Astrocyte of the hippocampus (primary cell): Measurements from ENCODE around the gene CCDC97.
"Not testable (repeated sequence)": the region's sequence is repeated elsewhere in the genome, so short reads cannot be mapped to it uniquely, and the experiment has no call there.

Experiments used
- DNase-seq: peaks from one replicate; pipeline ENCODE4 v3.0.0; 2011; ENCODE audit warnings: low read depth, low spot score

CCDC97 gene

GRCh38 chr19:41363753-41364523 lies 54.0 kb downstream of the CCDC97 start, which contains the start of gene B9D2:
Gene B9D2, minus strand, starts transcription at chr19:41364149. Its CDS starts 630 bp downstream, at chr19:41363519.
- DNase-seq: peak; percentile 99

DNA sequence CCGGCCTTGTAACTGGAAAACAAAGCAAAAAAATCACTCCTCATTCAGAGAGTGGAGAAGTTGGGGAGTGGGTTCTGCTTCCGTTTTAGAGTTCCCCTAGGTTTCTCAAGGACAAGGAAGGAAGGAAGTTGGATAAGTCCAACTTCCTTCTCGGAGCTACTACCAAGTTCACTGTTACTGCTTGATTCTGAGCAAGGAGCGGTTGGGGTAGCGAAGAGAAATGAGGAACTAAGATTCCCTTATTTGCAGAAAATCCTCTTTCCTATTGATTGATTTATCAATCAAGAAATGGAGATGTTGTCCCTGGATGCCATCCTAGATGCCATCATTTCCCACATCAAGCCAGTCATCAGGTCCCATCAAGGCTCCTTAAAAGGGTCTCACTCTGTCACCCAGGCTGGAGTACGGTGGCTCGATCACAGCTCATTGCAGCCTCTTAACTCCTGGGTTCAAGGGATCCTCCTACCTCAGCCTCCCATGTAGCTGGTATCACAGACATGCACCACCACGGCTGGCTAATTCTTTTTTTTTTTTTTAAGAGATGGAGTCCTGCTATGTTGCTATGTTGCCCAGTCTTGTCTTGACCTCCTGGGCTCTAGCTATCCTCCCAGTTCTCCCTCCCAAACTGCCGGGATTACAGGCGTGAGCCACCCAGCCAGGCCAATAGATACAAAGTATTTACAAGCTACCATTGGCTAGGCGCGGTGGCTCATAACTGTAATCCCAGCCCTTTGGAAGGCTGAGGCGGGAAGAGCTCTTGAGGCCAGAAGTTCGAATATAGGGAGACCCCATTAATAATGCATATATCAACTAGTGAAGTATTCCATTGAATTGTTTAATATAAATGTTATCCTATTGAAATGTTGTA lies 54.8 kb downstream of the CCDC97 start:
- DNase-seq: no peak

DNA sequence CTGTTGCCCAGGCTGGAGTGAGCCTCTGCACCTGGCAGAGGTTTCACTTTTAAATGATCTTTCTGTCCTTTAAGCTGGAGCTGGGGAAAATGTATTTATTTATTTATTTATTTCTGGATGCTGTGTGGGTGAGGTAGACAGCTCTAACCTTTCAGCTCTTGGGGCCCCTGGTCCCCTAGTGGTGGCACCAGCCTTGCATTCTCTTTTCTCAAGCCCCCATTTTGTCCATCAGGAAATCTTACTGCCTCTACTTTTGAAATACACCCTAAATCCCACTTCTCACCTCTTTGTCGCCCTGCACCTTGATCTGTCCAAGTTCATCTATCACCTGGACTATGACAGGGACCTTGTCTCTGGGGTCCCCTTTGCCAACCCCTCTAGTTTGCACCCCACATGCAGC lies 56.1 kb downstream of the CCDC97 start:
- no peak for DNase-seq

DNA sequence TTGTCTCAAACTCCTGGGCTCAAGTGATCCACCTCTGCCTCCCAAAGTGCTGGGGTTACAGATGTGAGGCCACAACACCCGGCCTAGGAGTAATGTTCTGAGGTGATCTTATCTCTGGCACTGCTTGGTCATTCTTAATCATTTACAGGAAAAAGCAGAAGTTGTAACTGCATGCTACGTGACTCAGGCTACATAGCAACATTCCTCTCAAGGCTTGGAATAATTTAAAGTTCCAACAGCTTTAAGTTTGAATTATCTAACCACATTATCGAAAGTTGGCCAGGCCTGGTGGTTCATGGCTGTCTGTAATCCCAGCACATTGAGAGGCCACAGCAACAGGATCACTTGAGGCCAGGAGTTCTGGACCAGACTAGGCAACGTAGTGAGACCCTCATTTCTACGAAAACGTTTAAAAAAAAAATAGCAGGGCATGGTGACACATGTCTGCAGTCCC lies 57.9 kb downstream of the CCDC97 start:
- peak; percentile 90 for DNase-seq

DNA sequence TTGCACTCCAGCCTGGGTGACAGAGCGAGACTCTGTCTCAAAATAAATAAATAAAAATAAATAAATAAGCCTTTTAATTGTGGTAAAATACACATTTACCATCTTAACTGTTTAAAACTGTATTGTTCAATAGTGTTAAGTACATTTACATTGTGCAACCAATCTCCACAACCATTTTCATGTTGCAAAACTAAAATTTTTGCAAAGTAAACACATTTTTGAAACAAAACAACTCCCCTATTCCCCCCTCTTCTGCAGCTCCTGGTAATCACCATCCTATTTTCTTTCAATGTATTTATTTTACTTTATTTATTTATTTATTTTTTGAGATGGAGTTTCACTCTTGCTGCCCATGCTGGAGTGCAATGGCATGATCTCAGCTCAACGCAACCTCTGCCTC lies 59.8 kb downstream of the CCDC97 start:
- no peak for DNase-seq

DNA sequence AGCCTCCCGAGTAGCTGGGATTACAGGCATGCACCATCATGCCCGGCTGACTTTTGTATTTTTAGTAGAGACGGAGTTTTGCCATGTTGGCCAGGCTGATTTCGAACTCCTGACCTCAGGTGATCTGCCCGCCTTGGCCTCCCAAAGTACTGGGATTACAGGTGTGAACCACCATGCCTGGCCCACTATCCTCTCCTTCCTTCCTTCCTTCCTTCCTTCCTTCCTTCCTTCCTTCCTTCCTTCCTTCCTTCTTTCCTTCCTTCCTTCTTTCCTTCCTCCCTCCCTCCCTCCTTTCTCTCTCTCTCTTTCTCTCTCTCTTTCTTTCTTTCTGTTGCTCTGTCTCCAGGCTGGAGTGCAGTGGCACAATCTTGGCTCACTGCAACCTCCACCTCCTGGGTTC lies 61.1 kb downstream of the CCDC97 start:
- not testable (repeated sequence) for DNase-seq

DNA sequence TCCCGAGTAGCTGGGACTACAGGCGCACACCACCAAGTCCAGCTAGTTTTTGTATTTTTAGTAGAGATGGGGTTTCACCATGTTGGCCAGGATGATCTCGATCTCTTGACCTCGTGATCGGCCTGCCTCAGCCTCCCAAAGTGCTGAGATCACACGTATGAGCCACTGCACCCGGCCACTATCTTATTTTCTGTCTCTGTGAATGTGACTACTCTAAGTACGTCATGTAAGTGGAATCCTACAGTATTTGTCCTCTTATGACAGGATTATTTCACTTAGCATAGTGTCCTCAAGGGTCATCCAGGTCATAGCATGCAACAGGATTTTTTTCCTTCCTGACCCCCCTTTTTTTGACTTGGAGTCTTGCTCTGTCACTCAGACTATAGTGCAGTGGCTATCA lies 61.6 kb downstream of the CCDC97 start:
- no peak for DNase-seq

DNA sequence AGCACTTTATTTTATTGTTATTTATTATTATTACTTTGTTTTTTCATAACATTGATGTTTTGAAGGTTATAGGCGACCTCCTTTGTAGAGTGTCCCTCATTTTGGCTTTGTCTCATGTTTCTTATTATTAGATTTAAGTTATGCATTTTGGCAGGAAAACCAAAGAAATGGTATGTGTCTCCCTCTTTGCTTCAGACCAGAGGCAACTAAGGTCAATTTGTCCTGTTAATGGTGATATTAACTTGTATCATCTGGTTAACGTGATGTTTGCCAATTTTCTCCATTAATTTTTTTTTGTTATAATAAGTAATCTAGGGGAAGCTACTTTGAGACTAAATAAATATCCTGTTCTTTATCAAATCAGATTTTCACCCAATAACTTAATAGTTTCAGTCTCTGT lies 62.5 kb downstream of the CCDC97 start:
- no peak for DNase-seq

DNA sequence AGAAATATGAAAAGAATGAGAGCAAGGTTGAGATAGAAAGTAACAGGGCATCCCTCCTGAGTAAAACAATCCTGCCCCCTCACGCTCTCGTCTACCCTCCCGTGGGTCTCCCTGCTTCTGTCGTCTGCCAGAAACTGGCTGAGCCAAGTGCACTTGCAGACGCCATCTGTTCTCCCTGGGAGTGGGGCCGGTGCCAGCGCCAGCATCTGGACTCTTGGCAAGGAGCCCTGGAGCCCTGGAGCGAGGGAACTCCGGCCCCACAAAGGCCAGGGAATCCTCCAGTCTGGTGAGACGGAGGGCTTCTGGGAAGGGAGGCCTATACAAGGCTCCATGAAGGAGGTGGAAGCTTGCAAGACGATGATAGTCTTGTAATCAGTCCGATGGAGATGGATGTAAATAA lies 64.0 kb downstream of the CCDC97 start:
- DNase-seq: peak; percentile 94
